ENCODE data around the gene MAIP1.

The MAIP1 gene

DNA sequence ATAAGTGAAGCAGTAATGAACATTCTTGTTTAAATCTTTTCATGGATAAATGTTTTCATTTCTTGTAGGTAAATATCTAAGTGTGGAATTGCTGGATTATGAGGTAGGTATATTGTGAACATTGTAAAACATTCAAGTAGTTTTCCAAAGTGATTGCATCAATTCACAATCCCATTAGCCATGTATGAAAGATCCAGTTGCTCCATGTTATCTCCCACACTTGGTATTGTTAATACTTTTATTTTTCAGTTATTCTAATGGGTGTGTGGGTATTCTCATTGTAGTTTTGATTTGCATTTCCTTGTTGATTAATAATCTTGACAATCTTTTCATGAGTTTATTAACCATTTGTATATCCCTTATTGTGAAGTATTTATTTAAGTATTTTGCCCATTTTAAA is 50.3 kb downstream of the MAIP1 start:
- no peak for DNase-seq (ENCODE audit: low read depth, low spot score)
- Histone ChIP-seq H3K9me3 (ENCODE audit: control insufficient read depth, insufficient read depth, low read length) (no peaks in the 10 kb centered on the region; the same call in 1 of the 2 replicates), H3K27me3 (ENCODE audit: control insufficient read depth, insufficient read depth, low read length) (no peaks in the 10 kb centered on the region), H3K4me1 (ENCODE audit: control insufficient read depth, insufficient read depth, low read length) (peaks cover 2% of the 10 kb centered on the region; the same call in 1 of the 2 replicates), H3K4me3 (ENCODE audit: low read length) (no peak overlapping the region), H3K36me3 (ENCODE audit: control insufficient read depth, insufficient read depth, low read length) (no peaks in the 10 kb centered on the region), H3K27ac (ENCODE audit: low read length) (no peak overlapping the region)

DNA sequence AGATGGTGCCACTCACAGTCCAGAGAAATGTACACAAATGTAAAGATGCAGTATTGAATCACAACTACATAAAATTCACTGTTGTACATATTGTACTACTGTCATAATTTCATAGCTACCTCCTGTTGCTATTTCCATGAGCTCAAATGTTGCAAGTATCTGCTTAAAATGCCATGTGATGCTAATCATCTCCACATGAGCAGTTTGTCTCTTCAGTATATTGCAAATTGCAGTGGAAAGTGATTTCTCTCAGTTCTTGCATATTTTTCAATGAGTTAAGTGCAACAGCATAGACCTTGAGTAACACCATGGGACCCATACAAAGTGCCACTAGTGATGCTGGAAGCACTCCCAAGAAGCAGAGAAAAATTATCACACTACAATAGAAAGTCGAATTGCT is 51.9 kb downstream of the MAIP1 start:
- no peaks in the 10 kb centered on the region for H3K27me3 ChIP-seq (ENCODE audit: control insufficient read depth, insufficient read depth, low read length)
- peaks cover 2% of the 10 kb centered on the region; the same call in 1 of the 2 replicates for H3K4me1 ChIP-seq (ENCODE audit: control insufficient read depth, insufficient read depth, low read length)
- no peak for DNase-seq (ENCODE audit: low read depth, low spot score)
- no peak overlapping the region for H3K4me3 ChIP-seq (ENCODE audit: low read length)
- H3K27ac ChIP-seq (ENCODE audit: low read length), result no peak overlapping the region
- H3K9me3 ChIP-seq (ENCODE audit: control insufficient read depth, insufficient read depth, low read length), result no peaks in the 10 kb centered on the region; the same call in 1 of the 2 replicates
- H3K36me3 ChIP-seq (ENCODE audit: control insufficient read depth, insufficient read depth, low read length), result no peaks in the 10 kb centered on the region
- WGBS (ENCODE audit: insufficient coverage, insufficient read length), result no CpG with 5 or more reads among the region's 1 CpG

DNA sequence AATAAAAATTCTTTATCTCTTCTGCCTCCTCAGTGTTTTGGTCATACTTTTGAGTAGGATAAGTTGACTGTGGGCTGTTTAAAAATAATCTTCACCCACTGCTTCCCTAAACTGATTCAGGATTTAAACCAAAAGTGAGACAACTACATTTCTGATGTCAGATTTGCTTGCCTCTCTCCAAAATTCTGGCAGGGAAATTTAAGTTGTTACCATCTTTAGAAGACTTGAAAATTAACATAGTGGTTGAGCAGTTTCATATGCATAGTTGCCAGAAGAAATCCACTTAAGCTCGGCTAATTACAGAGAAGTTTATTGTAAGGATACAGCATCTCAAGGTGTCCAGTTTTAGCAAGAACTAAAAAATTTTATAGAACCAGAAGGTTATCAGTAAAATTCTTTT is 57.0 kb downstream of the MAIP1 start:
- DNase-seq (ENCODE audit: low read depth, low spot score), result no peak
- Histone ChIP-seq H3K9me3 (ENCODE audit: control insufficient read depth, insufficient read depth, low read length) (no peaks in the 10 kb centered on the region; the same call in 1 of the 2 replicates), H3K4me1 (ENCODE audit: control insufficient read depth, insufficient read depth, low read length) (no peaks in the 10 kb centered on the region), H3K27ac (ENCODE audit: low read length) (no peak overlapping the region), H3K4me3 (ENCODE audit: low read length) (no peak overlapping the region), H3K27me3 (ENCODE audit: control insufficient read depth, insufficient read depth, low read length) (no peaks in the 10 kb centered on the region), H3K36me3 (ENCODE audit: control insufficient read depth, insufficient read depth, low read length) (no peaks in the 10 kb centered on the region)
- WGBS (ENCODE audit: insufficient coverage, insufficient read length), result no CpG with 5 or more reads among the region's 1 CpG

Measured in iPS DF 6.9 (cell line).